ENCODE results near the gene CACFD1.

DNA sequence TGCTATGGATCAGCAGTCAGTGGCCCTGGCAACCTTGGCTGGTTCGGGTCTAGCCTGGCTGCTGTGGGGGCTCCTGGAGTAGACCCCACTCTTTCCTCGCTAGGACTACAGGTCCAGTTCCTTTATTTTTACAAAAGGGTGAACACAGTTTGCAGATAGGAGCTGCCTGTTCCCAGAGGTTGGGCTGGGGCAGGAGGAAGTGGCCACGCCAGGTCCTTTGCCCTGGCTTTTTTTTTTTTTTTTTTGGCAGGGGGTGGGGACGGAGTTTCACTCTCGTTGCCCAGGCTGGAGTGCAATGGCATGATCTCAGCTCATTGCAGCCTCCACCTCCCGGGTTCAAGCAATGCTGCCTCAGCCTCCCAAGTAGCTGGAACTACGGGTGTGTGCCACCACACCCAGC lies 11.2 kb downstream of the CACFD1 start:
- TF ChIP-seq FOXM1 (IDR thresholded peaks at IDR 0.05; ENCODE audit: borderline replicate concordance) (no peak), SP1 (IDR thresholded peaks at IDR 0.05) (no peak)

Data from HEK293T (cell line).